Stimulated activated CD8-positive, alpha-beta memory T cell treated with anti-CD3 and anti-CD28 coated beads, Interleukin-12 subunit alpha, Interleukin-12 subunit beta, amount 100 ng/mL, for 1 hour (primary cell): ENCODE results near the gene ACAD9.
"Not testable (repeated sequence)": the region's sequence is repeated elsewhere in the genome, so short reads cannot be mapped to it uniquely, and the experiment has no call there.

Source experiments
- DNase-seq: peaks from one replicate; pipeline ENCODE4 v3.0.0-alpha.2; 2020; ENCODE audit warnings: low read depth

Gene ACAD9

DNA sequence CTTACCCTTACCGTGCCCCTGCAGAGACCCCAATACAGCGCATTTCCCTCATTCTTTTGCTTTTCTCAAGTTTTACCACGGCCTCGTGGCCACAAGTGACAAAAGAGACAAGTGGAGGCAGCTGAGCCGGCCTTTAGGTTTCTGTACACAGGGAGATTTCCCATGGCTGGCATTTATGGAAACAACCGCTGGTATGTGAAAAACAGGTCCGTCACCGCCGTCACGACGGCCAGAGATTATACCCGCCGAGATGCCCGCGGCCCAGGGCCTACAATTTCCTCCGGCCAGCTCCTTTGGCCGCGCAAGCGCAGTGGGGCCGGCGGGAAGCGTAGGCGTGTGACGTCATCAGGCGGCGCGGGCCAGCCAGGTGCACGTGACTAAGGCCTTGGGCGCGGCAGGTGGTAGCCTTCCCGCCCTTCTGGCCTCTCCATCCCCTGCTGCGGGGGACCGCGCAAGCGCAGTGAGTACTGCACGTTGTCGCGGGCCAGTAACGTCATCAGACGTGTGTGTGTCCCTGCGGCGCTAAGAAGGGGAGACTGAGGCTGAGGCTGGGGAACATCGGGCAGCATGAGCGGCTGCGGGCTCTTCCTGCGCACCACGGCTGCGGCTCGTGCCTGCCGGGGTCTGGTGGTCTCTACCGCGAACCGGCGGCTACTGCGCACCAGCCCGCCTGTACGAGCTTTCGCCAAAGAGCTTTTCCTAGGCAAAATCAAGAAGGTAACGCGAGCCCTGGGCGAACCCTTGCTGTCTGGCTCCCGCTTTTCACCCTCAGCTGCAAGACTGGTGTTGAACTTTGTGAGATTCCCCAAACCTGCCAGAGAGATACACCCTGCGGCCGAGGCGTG is at the start of gene ACAD9:
Gene ACAD9, plus strand, starts transcription at position 496 of the 845 bp plus-strand sequence. Its CDS starts 72 bp downstream, at position 568.
- peak; percentile 94 for DNase-seq

DNA sequence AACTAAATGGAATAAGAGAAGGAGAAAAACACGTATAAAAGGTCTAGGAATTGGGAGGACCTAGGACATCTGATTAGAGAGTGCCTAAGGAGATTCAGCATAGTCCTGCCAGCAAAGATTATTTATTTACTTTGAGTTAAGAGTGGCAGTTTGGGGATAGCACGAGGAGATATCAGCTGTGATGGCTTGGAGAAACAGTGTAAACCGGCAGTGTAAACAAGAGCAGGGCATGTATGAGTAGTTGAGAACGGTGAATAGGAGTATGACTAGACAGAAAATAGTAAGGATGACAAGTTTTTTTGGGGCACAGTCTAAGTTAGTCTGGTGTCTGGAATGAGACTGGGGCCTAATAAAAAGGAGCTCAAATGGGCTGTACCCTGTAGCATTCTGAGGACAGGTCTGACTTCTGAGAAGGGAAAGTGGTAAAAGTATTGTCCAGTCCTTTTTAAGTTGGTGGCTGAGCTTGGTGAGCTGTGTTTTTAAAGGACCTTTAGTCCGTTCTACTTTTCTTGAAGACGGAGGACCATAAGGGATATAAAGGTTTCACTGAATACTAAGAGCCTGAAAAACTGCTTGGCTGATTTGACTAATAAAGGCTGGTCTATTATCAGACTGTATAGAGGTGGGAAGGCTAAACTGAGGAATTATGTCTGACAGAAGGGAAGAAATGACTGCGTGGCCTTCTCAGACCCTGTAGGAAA is 49.3 kb upstream of the ACAD9 start:
- not testable (repeated sequence) for DNase-seq

DNA sequence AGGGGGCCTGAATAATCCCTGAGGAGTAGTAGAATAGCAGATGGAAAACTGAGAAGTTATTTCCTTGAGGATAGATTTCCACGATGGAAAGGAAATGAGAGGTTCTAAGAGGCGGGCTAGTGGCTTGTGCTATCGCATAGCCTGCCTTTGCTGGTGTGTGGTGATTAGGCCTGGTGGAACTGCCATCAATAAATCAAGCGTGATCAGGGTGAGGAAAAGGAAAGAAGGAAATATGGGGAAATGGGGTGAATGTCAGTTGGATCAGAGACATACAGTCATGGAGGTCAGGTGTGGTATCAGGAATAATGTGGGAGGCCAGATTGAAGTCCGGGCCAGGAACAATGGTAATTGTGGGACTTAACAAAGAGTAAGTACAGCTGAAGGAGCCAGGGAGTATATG is 48.7 kb upstream of the ACAD9 start:
- not testable (repeated sequence) for DNase-seq

DNA sequence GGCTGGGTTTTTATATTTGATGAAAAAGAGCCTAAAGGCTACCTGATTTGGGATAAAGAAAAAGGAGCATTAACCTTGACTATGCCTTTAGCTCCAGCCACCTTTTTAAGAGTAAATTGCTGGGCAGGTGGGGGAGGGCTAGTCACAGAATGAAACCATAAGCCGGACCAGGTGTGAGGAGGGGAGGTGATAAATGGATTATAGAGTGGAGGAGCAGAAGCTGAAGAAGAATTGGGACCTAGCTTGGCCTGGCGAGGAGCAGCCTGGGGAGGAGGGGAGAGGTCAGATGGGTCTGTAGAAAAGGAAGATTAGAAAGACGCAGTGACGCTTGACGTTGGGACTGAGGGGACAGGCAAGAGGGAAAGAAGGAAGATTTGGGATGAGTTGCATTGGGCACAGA is 46.4 kb upstream of the ACAD9 start:
- not testable (repeated sequence) for DNase-seq

DNA sequence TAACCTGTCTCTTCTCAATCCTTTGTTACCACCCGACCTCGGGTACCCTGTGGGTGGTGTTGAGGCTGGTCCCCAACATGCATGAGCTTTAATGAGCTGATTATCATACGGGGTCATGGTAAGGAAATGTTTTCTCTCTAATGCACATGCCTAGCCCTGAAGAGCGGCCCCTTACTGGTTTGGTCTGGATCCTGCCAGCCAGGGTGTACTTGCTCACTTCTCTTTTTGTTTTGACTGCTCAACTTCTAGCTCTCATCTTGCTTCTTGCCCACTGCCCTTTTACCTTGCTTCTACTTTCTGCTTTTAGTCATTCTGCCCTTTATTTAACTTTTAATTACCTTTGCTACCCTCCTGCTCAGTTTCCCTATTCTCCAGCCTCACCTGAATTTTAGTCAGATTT is 44.3 kb upstream of the ACAD9 start:
- no peak for DNase-seq

DNA sequence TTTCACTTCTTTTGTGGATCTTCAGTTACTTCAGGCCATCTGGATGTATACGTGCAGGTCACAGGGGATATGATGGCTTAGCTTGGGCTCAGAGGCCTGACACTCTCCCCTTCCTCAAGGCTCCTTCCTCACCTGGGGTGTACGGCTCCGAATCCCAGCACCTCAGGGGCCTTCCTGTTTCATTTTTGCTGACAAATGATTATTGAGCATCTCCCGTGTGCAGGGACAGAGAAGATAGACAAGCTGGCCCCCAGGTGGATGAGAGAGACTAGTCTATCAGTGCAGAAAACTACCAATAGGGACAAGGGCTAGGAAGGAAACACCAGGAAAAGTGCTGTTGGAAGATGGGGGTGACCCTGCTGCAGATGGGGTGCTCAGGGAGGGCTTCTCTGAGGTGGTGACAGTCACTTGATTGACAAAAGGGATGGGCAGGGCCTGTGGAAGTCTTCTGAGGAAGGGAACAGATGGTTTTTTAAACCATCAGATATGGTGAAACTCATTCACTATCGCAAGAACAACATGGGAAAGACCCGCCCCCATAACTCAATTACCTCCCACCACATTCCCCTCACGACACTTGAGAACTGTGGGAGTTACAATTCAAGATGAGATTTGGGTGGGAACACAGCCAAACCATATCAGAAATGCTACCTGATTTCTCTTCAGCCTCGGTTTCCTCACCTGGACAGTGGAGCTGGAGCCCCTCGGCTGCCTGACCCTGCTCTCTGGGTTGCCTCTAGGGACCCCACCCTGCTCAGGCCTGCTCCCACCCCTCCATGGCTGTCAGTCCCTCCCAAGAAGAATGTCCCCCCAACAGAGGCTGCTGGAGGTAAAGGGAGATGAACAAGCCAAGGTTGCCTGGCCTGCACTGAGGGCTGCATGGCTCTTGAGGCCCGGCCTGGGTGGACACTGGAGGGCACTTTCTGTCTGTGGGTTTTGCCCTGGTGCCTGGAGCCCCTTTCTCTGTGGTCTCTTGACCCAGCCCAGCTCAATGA is 37.2 kb upstream of the ACAD9 start:
- DNase-seq: no peak

DNA sequence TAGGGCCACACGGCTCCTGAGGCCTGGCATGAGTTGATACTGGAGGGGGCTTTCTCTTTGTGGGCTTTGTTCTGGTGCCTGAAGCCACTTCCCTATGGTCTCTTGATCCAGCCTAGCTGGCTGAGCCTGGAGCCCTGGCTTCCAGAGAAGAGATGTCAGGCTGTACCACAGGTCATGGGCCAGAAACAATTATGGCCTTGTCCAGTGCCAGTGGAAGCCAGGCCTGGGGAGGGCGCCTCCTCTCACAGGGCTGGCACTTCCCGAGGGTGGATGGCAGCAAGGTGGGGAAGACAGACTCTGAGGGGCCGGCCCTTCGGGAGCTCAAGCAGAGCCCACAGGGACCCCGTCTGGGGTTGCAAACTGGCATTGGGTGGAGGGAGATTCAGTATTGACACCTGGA is 34.9 kb upstream of the ACAD9 start:
- DNase-seq: no peak

DNA sequence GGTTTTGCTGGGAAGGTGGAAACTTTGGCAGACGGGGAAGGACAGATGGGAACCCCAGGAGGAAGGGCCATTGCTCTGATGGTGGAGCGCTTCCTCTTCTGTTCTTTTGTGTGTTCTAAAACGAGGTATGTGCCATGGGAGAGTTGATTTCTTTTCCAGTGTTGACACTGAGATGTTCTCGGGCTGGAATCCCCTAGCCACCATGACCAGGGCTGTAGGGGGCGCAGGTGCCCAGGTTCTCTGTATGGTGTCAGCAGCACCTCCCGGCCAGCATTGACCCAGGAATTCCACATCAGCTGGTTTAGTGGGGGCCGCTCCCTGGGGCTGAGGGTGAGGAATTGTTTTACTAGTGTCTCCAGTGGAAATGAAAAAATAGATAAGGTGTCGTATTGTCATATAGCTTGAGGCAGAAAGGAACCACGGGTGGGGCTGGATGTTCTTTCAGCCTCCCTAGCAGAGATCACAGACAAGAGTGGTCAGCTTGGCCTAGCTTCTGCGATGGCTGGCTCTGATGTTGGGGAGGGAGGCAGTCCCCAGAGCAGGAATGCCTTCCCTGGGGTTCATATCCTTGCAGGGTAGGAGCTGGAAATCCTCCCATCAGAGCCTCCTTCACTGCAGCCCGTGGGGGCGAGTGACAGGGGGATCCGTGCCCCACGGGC is 34.2 kb upstream of the ACAD9 start:
- no peak for DNase-seq

DNA sequence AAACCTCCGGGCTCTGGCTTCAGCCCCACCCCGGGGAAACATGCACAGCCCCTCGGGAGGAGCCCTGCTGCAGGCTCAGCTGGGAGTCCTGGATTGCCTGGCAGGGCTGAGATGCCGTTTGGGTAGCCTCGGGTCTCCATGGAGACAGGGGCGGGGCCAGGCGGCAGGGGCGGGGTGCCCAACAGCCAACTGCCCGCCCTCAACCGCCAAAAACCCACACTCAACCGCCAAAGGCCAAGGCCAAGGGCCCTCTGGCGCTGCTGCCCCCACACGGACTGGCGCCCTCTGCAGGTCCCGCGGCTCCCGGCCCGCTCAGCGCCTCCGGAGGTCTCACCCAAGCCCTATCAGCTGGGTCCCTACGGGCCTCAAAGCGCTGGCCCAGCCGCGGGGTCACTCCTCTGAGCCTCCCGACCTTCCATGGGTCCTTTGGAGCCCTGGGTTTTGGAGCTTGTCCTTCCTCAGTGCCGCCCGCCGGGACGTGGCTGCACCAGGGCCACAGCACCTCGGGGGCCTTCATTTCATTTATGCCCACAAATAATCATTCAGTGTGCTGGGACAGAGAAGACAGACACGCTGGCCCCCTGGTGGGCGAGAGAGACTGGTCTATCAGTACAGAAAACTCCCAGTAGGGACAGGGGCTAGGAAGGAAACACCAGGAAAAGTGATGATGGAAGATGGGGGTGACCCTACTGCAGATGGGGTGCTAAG is 33.5 kb upstream of the ACAD9 start:
- DNase-seq: peak; percentile 41

DNA sequence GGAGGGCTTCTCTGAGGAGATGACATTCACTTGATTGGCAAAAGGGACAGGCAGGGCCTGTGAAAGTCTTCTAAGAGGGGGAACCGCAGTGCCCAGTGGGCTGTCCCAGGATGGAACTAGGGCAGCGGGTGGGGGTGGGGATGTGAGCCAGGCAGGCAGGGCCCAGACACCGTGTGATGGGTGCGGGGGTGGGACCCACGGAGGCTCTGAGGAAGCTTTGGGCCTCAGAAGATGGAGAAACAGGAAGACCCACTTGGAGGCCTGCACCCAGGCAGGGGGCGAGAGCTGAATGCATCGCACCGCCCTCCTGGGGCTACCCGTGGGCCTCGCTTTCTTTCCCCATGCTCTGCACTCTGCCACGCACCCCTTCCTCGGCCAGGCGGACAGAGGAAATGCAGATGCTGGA is 32.9 kb upstream of the ACAD9 start:
- DNase-seq: no peak

DNA sequence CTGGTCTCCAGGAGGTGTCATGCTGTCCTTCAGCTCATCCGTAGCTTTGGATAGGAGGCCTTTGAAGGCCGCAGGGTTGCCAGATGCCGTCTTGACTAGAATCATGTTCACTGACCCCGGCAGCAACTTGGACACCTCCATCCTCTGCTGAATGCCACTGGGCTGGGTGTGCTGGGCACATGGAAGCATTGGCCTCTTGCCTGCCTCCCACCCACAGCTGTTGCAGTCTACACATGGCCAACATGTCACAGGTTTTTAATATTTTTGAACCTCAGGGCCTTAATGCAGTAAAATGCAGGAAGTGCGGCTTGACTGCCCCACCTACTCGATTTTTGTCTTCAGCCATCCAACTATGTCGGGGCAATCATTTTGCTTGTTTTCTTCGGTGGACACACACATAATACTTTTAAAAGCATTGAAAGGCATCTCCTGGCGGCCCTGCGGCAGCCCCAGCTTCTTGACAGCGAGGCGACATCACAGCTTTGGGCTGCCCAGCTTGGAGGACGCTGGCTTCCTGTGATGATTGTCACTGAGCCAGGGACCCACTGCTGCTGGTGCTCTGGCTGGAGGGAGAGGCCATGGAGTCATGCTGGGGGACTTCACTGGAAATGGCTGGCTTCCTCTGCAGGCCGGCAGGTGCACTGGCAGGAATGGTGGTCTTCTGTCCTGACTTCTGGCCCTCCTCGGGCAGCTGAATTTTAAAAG is 31.6 kb upstream of the ACAD9 start:
- DNase-seq: no peak

DNA sequence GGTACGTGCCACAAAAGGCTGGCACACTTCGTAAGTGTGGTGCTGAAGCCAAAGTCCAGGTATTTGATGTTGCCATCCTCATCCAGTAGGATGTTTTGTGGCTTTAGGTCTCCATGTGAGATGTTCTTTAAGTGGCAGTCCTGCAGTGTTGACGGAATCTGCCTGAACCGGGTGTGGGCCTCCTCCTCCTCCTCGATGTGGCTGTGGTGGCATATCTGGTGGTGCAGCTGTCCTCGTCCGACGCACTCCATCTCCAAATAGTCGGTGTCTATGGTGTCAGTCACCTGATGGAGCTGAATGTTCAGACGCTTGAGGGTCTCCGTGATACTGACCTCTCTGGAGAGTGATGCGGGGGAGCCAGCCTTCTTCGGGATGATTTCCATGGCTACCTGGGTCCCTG is 30.5 kb upstream of the ACAD9 start:
- DNase-seq: no peak

DNA sequence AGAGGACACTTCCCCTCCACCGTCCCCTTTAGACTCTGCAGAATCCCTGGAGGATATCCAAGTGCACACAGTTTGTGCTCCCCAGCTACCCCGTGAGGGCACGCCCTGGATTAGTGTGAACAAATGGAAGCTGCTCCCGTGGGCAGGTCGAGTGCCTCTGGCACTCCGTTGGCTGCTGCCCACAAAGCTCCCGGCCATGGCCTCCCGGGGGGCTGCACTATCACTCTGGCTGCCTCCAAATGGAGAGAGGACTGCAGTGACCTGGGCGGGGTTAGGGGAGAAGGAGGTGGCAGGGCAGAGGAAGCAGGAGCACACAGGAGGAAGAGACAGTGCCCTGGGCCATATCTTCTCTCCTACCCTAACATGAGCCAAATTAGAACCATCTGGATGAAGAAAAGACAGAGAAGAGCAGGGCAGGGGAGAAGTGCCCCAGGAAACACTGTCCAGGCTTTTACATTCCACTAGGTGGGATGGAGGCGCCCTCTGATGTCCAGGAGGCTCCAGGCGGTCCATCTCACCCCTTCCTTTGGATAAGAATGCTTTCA is 29.4 kb upstream of the ACAD9 start:
- no peak for DNase-seq

DNA sequence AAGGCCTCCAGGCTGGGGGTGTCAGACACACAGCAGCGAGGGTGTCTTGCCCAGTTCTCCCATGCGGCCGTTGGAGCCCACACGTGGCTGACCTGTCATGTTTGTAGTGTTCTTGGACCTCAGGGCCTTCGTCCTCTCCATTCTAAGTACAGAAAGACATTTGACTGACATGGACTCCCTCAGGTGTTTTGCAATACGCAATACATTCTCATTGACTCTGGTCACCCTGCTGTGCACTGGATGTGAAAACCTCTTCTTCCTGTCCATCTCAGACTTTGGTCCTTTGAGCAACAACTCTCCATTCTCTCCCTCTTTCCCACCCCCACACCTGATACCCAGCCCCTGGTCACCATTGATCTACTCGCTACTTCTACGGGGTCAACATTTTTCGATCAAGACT is 28.9 kb upstream of the ACAD9 start:
- DNase-seq: no peak

DNA sequence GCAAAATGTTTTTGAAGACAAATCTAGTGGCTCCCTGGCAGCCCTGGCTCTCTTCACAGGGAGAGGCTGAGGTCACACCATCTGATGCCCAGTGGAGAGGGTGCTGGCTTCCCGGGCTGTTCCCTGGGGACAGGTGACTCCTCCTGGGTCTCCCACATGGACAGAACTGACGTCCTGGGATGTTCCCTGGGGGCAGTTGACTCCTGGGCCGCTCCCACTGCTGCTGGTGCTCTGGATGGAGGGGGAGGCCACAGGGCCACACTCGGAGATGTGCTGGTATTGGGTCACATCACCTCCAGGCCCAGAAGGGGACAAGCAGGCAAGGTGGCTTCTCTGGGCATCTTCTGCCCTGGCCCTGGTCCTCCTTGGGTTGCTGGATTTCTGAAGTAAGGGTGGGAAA is 27.8 kb upstream of the ACAD9 start:
- DNase-seq: no peak

DNA sequence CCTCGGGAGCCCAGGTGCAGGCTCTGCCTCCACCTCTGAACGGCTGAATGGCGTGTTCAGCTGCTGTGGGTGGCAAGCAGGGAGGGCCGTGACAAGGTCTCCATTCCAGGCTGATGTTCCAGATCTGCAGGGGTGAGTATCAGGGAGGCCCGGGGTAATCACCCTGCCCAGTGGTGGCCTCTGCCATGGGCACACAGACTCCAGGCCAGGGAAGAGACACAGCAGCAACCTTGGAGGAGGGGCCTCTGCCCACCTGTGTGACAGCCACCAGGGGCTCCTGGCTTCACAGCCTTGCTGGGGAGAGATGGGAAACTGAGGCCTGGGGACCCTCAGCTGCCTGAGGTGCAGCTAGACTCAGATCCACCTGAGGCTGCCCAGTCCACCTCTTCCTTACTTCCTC is 25.6 kb upstream of the ACAD9 start:
- no peak for DNase-seq

DNA sequence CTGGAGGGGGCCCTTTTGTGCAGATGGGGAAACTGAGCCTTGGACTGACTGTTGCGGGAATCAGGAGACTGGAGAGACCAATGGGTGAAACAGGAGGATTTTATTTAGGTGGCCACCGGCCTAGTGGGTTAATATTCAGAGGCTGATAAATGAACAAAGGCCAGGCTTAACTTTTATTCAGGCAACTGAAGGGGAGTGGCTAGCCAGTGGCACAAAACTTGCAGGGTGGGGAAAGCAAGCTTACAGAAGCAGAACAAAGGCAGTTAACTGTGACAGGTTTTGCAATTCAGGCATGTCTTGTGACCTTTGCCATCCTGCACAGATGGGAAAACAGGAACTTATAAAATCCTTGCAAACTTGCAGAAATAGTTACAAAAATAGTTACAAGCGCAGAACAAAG is 24.9 kb upstream of the ACAD9 start:
- DNase-seq: no peak

DNA sequence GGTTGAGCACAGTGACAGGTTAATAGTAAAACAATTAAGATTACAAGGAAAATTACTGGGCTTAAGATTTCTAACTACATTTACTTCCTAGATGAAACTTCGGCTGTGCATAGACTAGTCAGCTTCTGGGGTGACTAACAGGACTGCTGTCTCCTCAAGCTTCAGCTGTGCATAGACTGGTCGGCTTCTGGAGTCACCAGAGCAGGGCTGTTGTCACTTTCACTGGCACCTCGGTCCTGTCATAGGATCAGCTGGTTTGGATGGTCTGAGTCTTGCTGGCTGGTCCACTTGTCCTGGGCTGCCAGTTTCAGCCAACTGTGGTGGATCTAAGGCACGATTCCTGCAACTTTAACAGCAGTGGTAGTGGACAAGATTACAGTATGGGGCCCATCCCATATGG is 23.9 kb upstream of the ACAD9 start:
- no peak for DNase-seq

DNA sequence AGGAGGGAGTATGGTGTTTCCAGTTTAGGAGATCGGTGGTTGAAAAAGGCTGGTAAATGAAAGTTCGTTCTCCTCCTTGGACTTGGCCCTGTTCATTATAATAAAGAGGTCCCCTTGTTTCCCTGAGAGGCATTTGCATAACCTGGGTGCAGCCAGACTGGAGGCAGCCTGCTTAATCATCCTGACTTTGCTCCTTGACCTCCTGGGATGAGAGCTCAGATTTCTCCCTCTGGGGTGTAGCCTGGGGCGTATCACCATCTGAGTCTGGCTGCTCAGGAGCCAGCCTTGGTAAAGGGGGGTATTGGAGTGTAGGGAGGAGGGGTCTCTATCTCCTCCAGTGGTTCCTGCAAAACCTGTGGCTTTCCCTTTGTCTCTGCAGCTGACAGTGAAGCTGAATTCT is 21.3 kb upstream of the ACAD9 start:
- no peak for DNase-seq

DNA sequence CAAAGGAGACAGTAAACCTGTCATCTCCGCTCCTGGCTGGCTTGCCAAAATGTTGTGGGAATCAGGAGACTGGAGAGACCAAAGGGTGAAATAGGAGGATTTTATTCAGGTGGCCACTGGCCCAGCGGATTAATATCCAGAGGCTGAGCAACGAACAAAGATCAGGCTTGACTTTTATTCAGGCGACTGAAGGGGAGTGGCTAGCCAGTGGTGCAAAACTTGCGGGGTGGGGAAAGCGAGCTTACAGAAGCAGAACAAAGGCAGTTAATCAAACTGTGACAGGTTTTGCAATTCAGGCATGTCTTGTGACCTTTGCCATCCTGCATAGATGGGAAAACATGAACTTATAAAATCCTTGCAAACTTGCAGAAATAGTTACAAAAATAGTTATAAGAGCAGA is 19.8 kb upstream of the ACAD9 start:
- DNase-seq: no peak
